Left renal cortex interstitium (tissue), 4 donors: Measurements from ENCODE around the gene LHX4. TPM values are rescaled to one million over a fixed set of nuclear protein-coding genes. Genes with fewer than 3 reads are reported as not detected.
"Not testable (repeated sequence)": the region's sequence is repeated elsewhere in the genome, so short reads cannot be mapped to it uniquely, and the experiment has no call there.

Source experiments
- DNase-seq, 4 donors: peaks; one replicate each; pipeline ENCODE4 v3.0.0-alpha.2; 2013; ENCODE audit warnings: low read depth in 4 of 4, low spot score in 2 of 4, missing footprints in 1 of 4
- polyA plus RNA-seq, 4 donors: library from polyadenylated mRNA; unstranded; fragments of 120-200 nt; gene quantifications; one replicate each; pipeline ENCODE4 v1.2.1, GENCODE V29; 2013; ENCODE audit not compliant: insufficient read length in 4 of 4

Gene LHX4
- polyA plus RNA-seq, 4 donors: 1.1 to 4.2 (median 2.6) TPM

- DNase-seq: no peak
Measured at GRCh38 chr1:180196436-180197003, 33.5 kb upstream of the LHX4 start.

GRCh38 chr1:180197231-180197630, 32.8 kb upstream of the LHX4 start:
- no peak for DNase-seq

GRCh38 chr1:180198196-180198595, 31.9 kb upstream of the LHX4 start:
- no peak for DNase-seq

GRCh38 chr1:180198611-180199010, 31.5 kb upstream of the LHX4 start:
- no peak for DNase-seq

GRCh38 chr1:180199018-180199417, 31.0 kb upstream of the LHX4 start:
- no peak for DNase-seq

- no peak for DNase-seq
Measured at GRCh38 chr1:180201451-180202200, 28.4 kb upstream of the LHX4 start.

- DNase-seq: not testable (repeated sequence)
Measured at GRCh38 chr1:180202588-180202987, 27.5 kb upstream of the LHX4 start.

GRCh38 chr1:180204231-180204630, 25.8 kb upstream of the LHX4 start:
- DNase-seq: no peak

GRCh38 chr1:180206581-180206980, 23.5 kb upstream of the LHX4 start:
- DNase-seq: no peak

- DNase-seq: no peak
Measured at GRCh38 chr1:180208264-180208663, 21.8 kb upstream of the LHX4 start.

- no peak for DNase-seq
Measured at GRCh38 chr1:180210008-180210620, 19.9 kb upstream of the LHX4 start.

- DNase-seq: no peak
Measured at GRCh38 chr1:180211156-180211859, 18.8 kb upstream of the LHX4 start.

- no peak for DNase-seq
Measured at GRCh38 chr1:180211860-180212229, 18.2 kb upstream of the LHX4 start.

GRCh38 chr1:180213401-180214170, 16.5 kb upstream of the LHX4 start:
- no peak for DNase-seq

- no peak for DNase-seq
Measured at GRCh38 chr1:180215856-180216625, 14.0 kb upstream of the LHX4 start.

- DNase-seq: no peak
Measured at GRCh38 chr1:180217006-180217405, 13.1 kb upstream of the LHX4 start.

GRCh38 chr1:180218806-180219765, 11.0 kb upstream of the LHX4 start:
- DNase-seq: no peak

GRCh38 chr1:180219776-180220175, 10.3 kb upstream of the LHX4 start:
- no peak for DNase-seq

GRCh38 chr1:180221462-180221861, 8.6 kb upstream of the LHX4 start:
- no peak for DNase-seq
